GM10266 (cell line): ENCODE measurements around the gene CYP4F22.

Experiments
- DNase-seq: peaks from one replicate; pipeline ENCODE4 v3.0.0; 2012; ENCODE audit errors: extremely low spot score
- TF ChIP-seq, protein P1 (sequence below): IDR thresholded peaks from 2 replicates; pipeline ENCODE4 v1.5.1; 2012; ENCODE audit warnings: mild to moderate bottlenecking, low read depth; ENCODE audit not compliant: control insufficient read depth, insufficient read depth; ENCODE audit errors: missing control alignments

The CYP4F22 gene

DNA sequence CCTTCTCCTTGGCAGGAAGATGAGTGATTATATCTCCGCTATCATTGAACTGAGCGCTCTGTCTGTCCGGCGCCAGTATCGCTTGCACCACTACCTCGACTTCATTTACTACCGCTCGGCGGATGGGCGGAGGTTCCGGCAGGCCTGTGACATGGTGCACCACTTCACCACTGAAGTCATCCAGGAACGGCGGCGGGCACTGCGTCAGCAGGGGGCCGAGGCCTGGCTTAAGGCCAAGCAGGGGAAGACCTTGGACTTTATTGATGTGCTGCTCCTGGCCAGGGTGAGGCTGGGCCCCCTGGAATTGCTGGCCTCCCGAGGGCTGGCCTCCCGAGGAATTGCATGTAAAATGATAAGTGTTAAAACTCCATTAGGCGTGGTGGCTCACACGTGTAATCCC lies 32.1 kb downstream of the CYP4F22 start:
- TF ChIP-seq, protein P1, sequence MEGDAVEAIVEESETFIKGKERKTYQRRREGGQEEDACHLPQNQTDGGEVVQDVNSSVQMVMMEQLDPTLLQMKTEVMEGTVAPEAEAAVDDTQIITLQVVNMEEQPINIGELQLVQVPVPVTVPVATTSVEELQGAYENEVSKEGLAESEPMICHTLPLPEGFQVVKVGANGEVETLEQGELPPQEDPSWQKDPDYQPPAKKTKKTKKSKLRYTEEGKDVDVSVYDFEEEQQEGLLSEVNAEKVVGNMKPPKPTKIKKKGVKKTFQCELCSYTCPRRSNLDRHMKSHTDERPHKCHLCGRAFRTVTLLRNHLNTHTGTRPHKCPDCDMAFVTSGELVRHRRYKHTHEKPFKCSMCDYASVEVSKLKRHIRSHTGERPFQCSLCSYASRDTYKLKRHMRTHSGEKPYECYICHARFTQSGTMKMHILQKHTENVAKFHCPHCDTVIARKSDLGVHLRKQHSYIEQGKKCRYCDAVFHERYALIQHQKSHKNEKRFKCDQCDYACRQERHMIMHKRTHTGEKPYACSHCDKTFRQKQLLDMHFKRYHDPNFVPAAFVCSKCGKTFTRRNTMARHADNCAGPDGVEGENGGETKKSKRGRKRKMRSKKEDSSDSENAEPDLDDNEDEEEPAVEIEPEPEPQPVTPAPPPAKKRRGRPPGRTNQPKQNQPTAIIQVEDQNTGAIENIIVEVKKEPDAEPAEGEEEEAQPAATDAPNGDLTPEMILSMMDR = no peak
- DNase-seq = no peak

- no peak for DNase-seq
- TF ChIP-seq, protein P1 = no peak
Observed at GRCh38 chr19:15544283-15544682, 36.0 kb downstream of the CYP4F22 start.

- DNase-seq = no peak
- TF ChIP-seq, protein P1 = no peak
Observed at GRCh38 chr19:15544970-15545369, 36.6 kb downstream of the CYP4F22 start.

DNA sequence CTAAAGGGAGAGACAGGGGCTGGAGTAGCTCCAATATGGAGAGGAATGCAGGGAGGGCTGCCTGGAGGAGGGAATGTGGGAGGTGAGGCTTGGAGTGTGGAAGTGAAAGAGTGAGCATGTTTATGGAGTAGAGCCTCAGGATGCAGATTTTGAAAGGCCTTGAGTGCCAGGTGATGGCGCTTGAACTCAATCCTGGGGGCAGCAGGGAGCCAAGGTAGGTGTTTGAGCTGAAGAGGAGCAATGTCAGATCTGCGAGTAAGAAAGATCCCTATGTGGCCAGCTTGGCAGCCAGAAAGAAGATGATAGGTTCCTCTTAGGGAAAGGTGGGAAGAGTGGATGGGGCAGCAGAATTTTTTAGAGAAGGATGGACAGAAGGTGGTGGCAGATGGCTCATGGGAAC lies 40.3 kb downstream of the CYP4F22 start:
- TF ChIP-seq, protein P1 = no peak
- no peak for DNase-seq

DNA sequence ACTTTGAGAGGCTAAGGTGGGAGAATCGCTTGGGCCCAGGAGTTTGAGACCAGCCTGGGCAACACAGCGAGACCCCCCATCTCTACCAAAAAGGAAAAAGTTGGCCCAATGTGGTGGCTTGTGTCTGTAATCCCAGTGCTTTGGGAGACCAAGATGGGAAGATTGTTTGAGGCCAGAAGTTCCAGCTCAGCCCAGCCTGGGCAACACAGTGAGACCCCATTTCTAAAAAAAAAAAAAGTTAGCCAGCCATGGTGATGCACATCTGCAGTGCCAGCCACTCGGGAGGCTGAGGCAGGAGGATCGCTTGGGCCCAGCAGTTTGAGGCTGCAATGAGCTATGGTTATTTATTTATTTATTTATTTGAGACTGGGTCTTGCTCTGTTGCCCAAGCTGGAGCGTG lies 41.3 kb downstream of the CYP4F22 start:
- no peak for DNase-seq
- TF ChIP-seq, protein P1 = no peak

- DNase-seq = no peak
- TF ChIP-seq, protein P1 = no peak
Observed at GRCh38 chr19:15550273-15550672, 41.9 kb downstream of the CYP4F22 start.

DNA sequence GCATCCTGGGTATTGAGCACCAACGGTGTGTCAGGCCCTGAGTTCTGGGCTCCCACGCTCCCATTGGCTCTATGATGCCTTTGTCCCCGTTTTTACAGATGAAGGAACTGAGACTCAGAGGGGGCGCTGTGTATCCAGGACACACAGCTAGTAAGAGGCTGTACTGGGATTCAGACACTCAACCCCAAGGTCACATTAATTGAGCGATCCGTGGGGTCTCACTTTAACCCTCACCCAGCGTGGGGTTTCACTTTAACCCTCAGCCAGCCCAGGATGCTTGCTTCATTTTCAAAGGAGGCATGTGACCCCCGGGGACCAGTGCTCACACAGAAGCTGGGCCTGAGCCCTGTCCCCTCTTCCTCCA lies 42.6 kb downstream of the CYP4F22 start:
- TF ChIP-seq, protein P1 = no peak
- no peak for DNase-seq
